H1 (cell line): ENCODE results near the gene RBMS1. TPM values are rescaled to one million over a fixed set of nuclear protein-coding genes. Genes with fewer than 3 reads are reported as not detected.
A peak's percentile ranks its signal among the peaks of the same experiment; 100 is the strongest.

Source experiments
- CTCF ChIA-PET: fragments of 300-600 bp; sonication (Branson Sonifier 250); formaldehyde crosslinking; loops from one replicate; lab custom pipeline; 2021; ENCODE audit not compliant: partially characterized antibody; lab: Charles Lee
- POLR2A ChIA-PET: fragments of 300-600 bp; sonication (Branson Sonifier 250); formaldehyde crosslinking; loops from one replicate; lab custom pipeline; 2021; ENCODE audit warnings: inconsistent platforms; ENCODE audit not compliant: partially characterized antibody; lab: Charles Lee
- DNase-seq, 2 experiments: peaks; one replicate each; pipeline versions ENCODE4 v3.0.0 to v3.0.0-alpha.2; 2010 to 2022; ENCODE audit warnings: low spot score in 2 of 2, low read depth in 1 of 2, mixed read lengths in 1 of 2
- FAIRE-seq: peaks from 2 replicates; lab custom pipeline; 2011; peaks lifted over from hg19 to GRCh38; lab: Jason Lieb, UNC
- H2AFZ ChIP-seq: 2 replicates; pipeline ENCODE4 v1.8.1; 2012; ENCODE audit warnings: low read length, inconsistent platforms
- H2AK5ac ChIP-seq: 2 replicates; pipeline ENCODE4 v1.6.1; 2013; ENCODE audit warnings: low read depth, low read length
- H2BK120ac ChIP-seq: replicated peaks from 2 replicates; pipeline ENCODE3; 2013; ENCODE audit warnings: low read depth, low read length, inconsistent platforms
- H2BK12ac ChIP-seq: 2 replicates; pipeline ENCODE4 v1.6.1; 2013; ENCODE audit warnings: low read depth, low read length
- H2BK15ac ChIP-seq: 2 replicates; pipeline ENCODE4 v1.6.1; 2013; ENCODE audit warnings: low read length
- H2BK20ac ChIP-seq: 2 replicates; pipeline ENCODE4 v1.6.1; 2013; ENCODE audit warnings: low read length
- H2BK5ac ChIP-seq: 2 replicates; pipeline ENCODE4 v1.6.1; 2013; ENCODE audit warnings: low read depth, low read length
- H3K14ac ChIP-seq: 2 replicates; pipeline ENCODE4 v1.6.1; 2013; ENCODE audit warnings: inconsistent platforms; ENCODE audit not compliant: insufficient read length
- H3K18ac ChIP-seq: 2 replicates; pipeline ENCODE4 v1.6.1; 2013; ENCODE audit warnings: low read length; ENCODE audit errors: extremely low read depth
- H3K23ac ChIP-seq: 2 replicates; pipeline ENCODE4 v1.6.1; 2013; ENCODE audit warnings: inconsistent platforms; ENCODE audit not compliant: insufficient read length
- H3K23me2 ChIP-seq: 2 replicates; pipeline ENCODE4 v1.6.1; 2013; ENCODE audit warnings: low read depth, low read length
- H3K27ac ChIP-seq: 2 replicates; pipeline ENCODE4 v1.6.1; 2011; ENCODE audit warnings: low read depth, low read length, inconsistent platforms
- H3K27me3 ChIP-seq, 4 experiments: replicated peaks in 1 of 4; 1 replicate in 1 of 4; 2 replicates in 3 of 4; pipeline versions ENCODE4 v1.6.1 to v1.8.1; 2011 to 2013; ENCODE audit warnings: low read length in 3 of 4, mild to moderate bottlenecking in 3 of 4, inconsistent platforms in 2 of 4, mixed read lengths in 2 of 4, moderate library complexity in 1 of 4; ENCODE audit not compliant: control insufficient read depth in 3 of 4, insufficient read depth in 3 of 4; ENCODE audit errors: extremely low read depth in 1 of 4
- H3K36me3 ChIP-seq, 4 experiments: 2 replicates each; pipeline versions ENCODE4 v1.6.1 to v1.8.1; 2011 to 2013; ENCODE audit warnings: mild to moderate bottlenecking in 4 of 4, low read length in 3 of 4, moderate library complexity in 2 of 4, control low read depth in 1 of 4, inconsistent platforms in 1 of 4; ENCODE audit not compliant: insufficient read depth in 4 of 4, control insufficient read depth in 2 of 4
- H3K4ac ChIP-seq: replicated peaks from 2 replicates; pipeline ENCODE3; 2013; ENCODE audit warnings: low read length, low read depth, mixed read lengths, inconsistent platforms; ENCODE audit not compliant: insufficient read length
- H3K4me1 ChIP-seq, 4 experiments: replicated peaks in 1 of 4; 1 replicate in 1 of 4; 2 replicates in 3 of 4; pipeline versions ENCODE4 v1.6.1 to v1.8.1; 2011 to 2013; ENCODE audit warnings: low read length in 3 of 4, inconsistent platforms in 2 of 4, mixed read lengths in 1 of 4; ENCODE audit not compliant: insufficient read depth in 4 of 4, control insufficient read depth in 3 of 4
- H3K4me2 ChIP-seq, 2 experiments: 2 replicates each; pipeline versions ENCODE4 v1.6.1 to v1.8.1; 2011 to 2013; ENCODE audit warnings: low read depth in 2 of 2, low read length in 2 of 2, control low read depth in 1 of 2, inconsistent platforms in 1 of 2, mild to moderate bottlenecking in 1 of 2; ENCODE audit not compliant: insufficient read depth in 1 of 2
- H3K4me3 ChIP-seq, 4 experiments: fragments of 200-600, 300-600 bp in 1 of 4; sonication (generic), shearing (Covaris generic), sonication (Bioruptor Twin) in 1 of 4; 2 replicates each; pipeline versions ENCODE4 v1.5.1 to v1.8.1; 2011 to 2016; ENCODE audit warnings: low read length in 4 of 4, low read depth in 3 of 4, control low read depth in 2 of 4, inconsistent platforms in 2 of 4, mild to moderate bottlenecking in 2 of 4, mixed read lengths in 1 of 4, moderate library complexity in 1 of 4; ENCODE audit not compliant: insufficient read depth in 2 of 4; ENCODE audit errors: extremely low read depth in 1 of 4
- H3K56ac ChIP-seq: replicated peaks from 2 replicates; pipeline ENCODE3; 2013; ENCODE audit warnings: low read depth, mild to moderate bottlenecking, mixed read lengths, low read length, inconsistent platforms; ENCODE audit not compliant: insufficient read length
- H3K79me1 ChIP-seq: 2 replicates; pipeline ENCODE4 v1.6.1; 2013; ENCODE audit warnings: low read depth, low read length, control low read depth
- H3K79me2 ChIP-seq, 2 experiments: 2 replicates each; pipeline versions ENCODE4 v1.6.1 to v1.8.1; 2012 to 2013; ENCODE audit warnings: low read length in 2 of 2, mild to moderate bottlenecking in 2 of 2, inconsistent platforms in 1 of 2; ENCODE audit not compliant: insufficient read depth in 2 of 2, control insufficient read depth in 1 of 2
- H3K9ac ChIP-seq, 4 experiments: replicated peaks in 1 of 4; 1 replicate in 1 of 4; 2 replicates in 3 of 4; pipeline versions ENCODE4 v1.6.1 to v1.8.1; 2011 to 2013; ENCODE audit warnings: low read depth in 3 of 4, low read length in 3 of 4, control low read depth in 2 of 4, mild to moderate bottlenecking in 2 of 4, moderate library complexity in 2 of 4, inconsistent platforms in 1 of 4; ENCODE audit errors: extremely low read depth in 1 of 4
- H3K9me3 ChIP-seq, 2 experiments: 2 replicates each; pipeline versions ENCODE4 v1.6.1 to v1.8.1; 2012 to 2013; ENCODE audit warnings: mild to moderate bottlenecking in 2 of 2, moderate library complexity in 2 of 2, control low read depth in 1 of 2, inconsistent platforms in 1 of 2, low read depth in 1 of 2, low read length in 1 of 2, mixed read lengths in 1 of 2; ENCODE audit not compliant: insufficient read depth in 2 of 2
- H4K20me1 ChIP-seq, 2 experiments: replicated peaks in 1 of 2; 2 replicates each; pipeline versions ENCODE3 to v1.8.1; 2011 to 2013; ENCODE audit warnings: inconsistent platforms in 2 of 2, low read length in 2 of 2, mild to moderate bottlenecking in 1 of 2; ENCODE audit not compliant: insufficient read depth in 2 of 2, control insufficient read depth in 1 of 2
- H4K5ac ChIP-seq: 2 replicates; pipeline ENCODE4 v1.6.1; 2013; ENCODE audit warnings: low read length, low read depth, mixed read lengths, inconsistent platforms; ENCODE audit not compliant: insufficient read length
- H4K8ac ChIP-seq: 2 replicates; pipeline ENCODE4 v1.8.0; 2013; ENCODE audit warnings: mild to moderate bottlenecking, moderate library complexity, low read length, inconsistent platforms; ENCODE audit not compliant: insufficient read depth; ENCODE audit errors: extremely low read depth
- H4K91ac ChIP-seq: replicated peaks from 2 replicates; pipeline ENCODE3; 2013; ENCODE audit warnings: low read length, mixed read lengths, inconsistent platforms; ENCODE audit not compliant: insufficient read length
- ASH2L ChIP-seq: fragments of 200-600, 300-600 bp; sonication (generic); IDR thresholded peaks from one replicate; pipeline ENCODE4 v1.7.1; 2017; ENCODE audit warnings: low read length
- CTBP2 ChIP-seq: IDR thresholded peaks from 2 replicates; pipeline ENCODE4 v1.7.0; 2011; ENCODE audit warnings: borderline replicate concordance, mild to moderate bottlenecking, moderate library complexity, mixed read lengths, low read length; ENCODE audit not compliant: insufficient read depth, insufficient read length
- E2F6 ChIP-seq: IDR thresholded peaks from 2 replicates; pipeline ENCODE4 v1.6.1; 2012; ENCODE audit warnings: inconsistent platforms
- HDAC2 ChIP-seq, 2 experiments: fragments of 300-600 bp in 1 of 2; sonication (generic) in 1 of 2; IDR thresholded peaks; 2 replicates each; pipeline ENCODE4 v1.6.1; 2011 to 2012; ENCODE audit warnings: low read depth in 2 of 2, low read length in 2 of 2, mild to moderate bottlenecking in 2 of 2, moderate library complexity in 2 of 2, borderline replicate concordance in 1 of 2, inconsistent platforms in 1 of 2
- HDAC6 ChIP-seq: IDR thresholded peaks from one replicate; pipeline ENCODE4 v1.7.1; 2012; ENCODE audit warnings: low read depth, mild to moderate bottlenecking, inconsistent platforms, low read length, moderate library complexity
- JUN ChIP-seq: IDR thresholded peaks from 2 replicates; pipeline ENCODE4 v1.6.1; 2011; ENCODE audit warnings: low read depth, mild to moderate bottlenecking, improper control_type of control experiment, low read length
- JUND ChIP-seq: IDR thresholded peaks from 2 replicates; pipeline ENCODE4 v1.6.1; 2011; ENCODE audit warnings: mild to moderate bottlenecking, improper control_type of control experiment, low read length
- POU5F1 ChIP-seq: IDR thresholded peaks from 2 replicates; pipeline ENCODE4 v1.6.1; 2011; ENCODE audit warnings: low read depth, mild to moderate bottlenecking, low read length, moderate library complexity
- RBBP5 ChIP-seq: IDR thresholded peaks from 2 replicates; pipeline ENCODE4 v1.7.1; 2012; ENCODE audit warnings: low read depth, mild to moderate bottlenecking, inconsistent platforms, low read length, moderate library complexity, borderline replicate concordance
- SIRT6 ChIP-seq: IDR thresholded peaks from one replicate; pipeline ENCODE4 v1.7.1; 2012; ENCODE audit warnings: low read length, inconsistent platforms
- SP4 ChIP-seq: IDR thresholded peaks from 2 replicates; pipeline ENCODE4 v1.6.1; 2012; ENCODE audit warnings: low read length, inconsistent platforms
- whole genome bisulfite sequencing, 2 experiments: shearing (Covaris generic) in 1 of 2; methylation state at CpG; one replicate each; pipeline versions ENCODE4 v1.1.6 to v1.1.7; 2013 to 2015; ENCODE audit warnings: low lambda C conversion rate in 2 of 2, mixed read lengths in 2 of 2, inconsistent platforms in 1 of 2, low coverage in 1 of 2, missing lambda C conversion rate in 1 of 2; ENCODE audit not compliant: insufficient replicate concordance in 2 of 2, insufficient coverage in 1 of 2, insufficient read length in 1 of 2; ENCODE audit errors: extremely low coverage in 1 of 2, missing lambda C conversion rate in 1 of 2; 5-methylcytosine and 5-hydroxymethylcytosine counted together
- polyA plus RNA-seq, 7 experiments: library from polyadenylated mRNA; depleted of rRNA in 3 of 7; stranded (reverse) in 5 of 7; unstranded in 2 of 7; fragments of >200 nt in 5 of 7; fragments of 200-250 nt in 2 of 7; gene quantifications; 1 replicate in 5 of 7; 2 replicates in 1 of 7; 4 replicates in 1 of 7; pipeline versions ENCODE4 v1.2.1 to v1.2.3, GENCODE V29; 2011 to 2013; ENCODE audit warnings: missing spikeins in 2 of 7, mixed read lengths in 2 of 7
- total RNA-seq: library from RNA; stranded (reverse); fragmentation: NEBNext Ultra II Directional; extraction: Animal tissue kit (Norgen Biotek cat#: 25700); gene quantifications from 2 replicates; pipeline ENCODE4 v1.2.1, GENCODE V29; 2021

RBMS1 gene
- total and polyA plus RNA-seq, 2 of the 8 experiments (the other 6 are each of a cell fraction or from before 2014, with no cell fraction given), result 53.7 to 60.0 TPM

GRCh38 chr2:160474891-160475787, 18.5 kb downstream of the RBMS1 start:
- H3K56ac ChIP-seq, result no peak overlapping the region
- H2AK5ac ChIP-seq, result no peak overlapping the region
- WGBS, 2 experiments, result 81% methylated on average over 7 of the region's 7 CpGs; no CpG with 5 or more reads in 1 of the 2 experiments
- no peak overlapping the region for H3K23ac ChIP-seq
- no peak overlapping the region for H3K14ac ChIP-seq
- no peak overlapping the region for H3K4me3 ChIP-seq
- peak overlapping the region; percentile 25; the same call in 1 of the 2 replicates for H3K27ac ChIP-seq
- no peak overlapping the region for H2BK120ac ChIP-seq
- no peaks in the 10 kb centered on the region for H3K36me3 ChIP-seq
- no peak overlapping the region for H4K91ac ChIP-seq
- H3K9me3 ChIP-seq, result no peaks in the 10 kb centered on the region
- H3K27me3 ChIP-seq, result no peaks in the 10 kb centered on the region
- 0 out of 2 replicates have a peak overlapping the region, but pooled peaks have one; percentile 32 for H2BK12ac ChIP-seq
- peaks cover 0 to 81% of the 10 kb centered on the region in 2 experiments; a peak in 2 of 4 replicates for H3K79me2 ChIP-seq
- POLR2A ChIA-PET, result interaction anchor here (0.5 kb wide), 1 partner anchor 228 kb away, joined by 3 read pairs; no protein-coding TSS in a partner anchor
- H2BK15ac ChIP-seq, result no peak overlapping the region
- H3K4ac ChIP-seq, result no peak overlapping the region
- H4K8ac ChIP-seq, result no peak overlapping the region
- DNase-seq (no peak), FAIRE-seq (no peak)
- H3K23me2 ChIP-seq, result no peaks in the 10 kb centered on the region
- CTCF ChIA-PET, result interaction anchor here (1.0 kb wide), 1 partner anchor 445 kb away, joined by 3 read pairs; no protein-coding TSS in a partner anchor
- H4K20me1 ChIP-seq, result peaks cover 0 to 6% of the 10 kb centered on the region in 2 experiments
- H3K9ac ChIP-seq, result no peak overlapping the region
- H3K4me1 ChIP-seq, result peaks cover 0 to 14% (median 9%) of the 10 kb centered on the region in 4 experiments; a peak in 4 of 7 replicates
- H4K5ac ChIP-seq, result no peak overlapping the region
- no peak overlapping the region for H2BK5ac ChIP-seq
- H2AFZ ChIP-seq, result no peak overlapping the region
- 0 out of 2 replicates have a peak overlapping the region, but pooled peaks have one; percentile 24 for H3K18ac ChIP-seq
- H2BK20ac ChIP-seq, result no peak overlapping the region
- H3K79me1 ChIP-seq, result peaks cover 2% of the 10 kb centered on the region; the same call in 1 of the 2 replicates
- no peak overlapping the region for H3K4me2 ChIP-seq
- TF ChIP-seq E2F6 (no peak), SP4 (no peak), HDAC6 (no peak), ASH2L (no peak), RBBP5 (no peak), JUN (no peak), SIRT6 (no peak), CTBP2 (no peak), HDAC2 (IDR thresholded peaks at IDR 0.05; ENCODE audit: borderline replicate concordance in 1 of 2, low read depth in 2 of 2, low read length in 2 of 2) (no peak), POU5F1 (no peak), JUND (no peak)
